Tibial nerve (tissue), 4 donors: ENCODE measurements around the gene TLR2.

Experiments
- CTCF ChIP-seq, 5 experiments: fragments of 200-600 bp in 3 of 5; fragments of 450-650 bp in 2 of 5; sonication (generic) in 3 of 5; IDR thresholded peaks; one replicate each; pipeline ENCODE4 v1.5.1; 2016 to 2019; ENCODE audit warnings: antibody characterized with exemption in 5 of 5, mild to moderate bottlenecking in 3 of 5, moderate library complexity in 2 of 5
- EP300 ChIP-seq, 2 donors: sonication (generic); formaldehyde crosslinking; IDR thresholded peaks; one replicate each; pipeline ENCODE4 v1.6.1; 2017; ENCODE audit warnings: antibody characterized with exemption in 2 of 2, mild to moderate bottlenecking in 1 of 2
- POLR2A ChIP-seq, 2 donors: fragments of 450-650 bp; IDR thresholded peaks; one replicate each; pipeline ENCODE4 v1.6.1; 2017; ENCODE audit warnings: antibody characterized with exemption in 2 of 2, mild to moderate bottlenecking in 2 of 2, moderate library complexity in 2 of 2

- no peak for TF ChIP-seq EP300 (IDR thresholded peaks at IDR 0.05)
- no peak for TF ChIP-seq POLR2A (IDR thresholded peaks at IDR 0.05)
- no peak for TF ChIP-seq CTCF (IDR thresholded peaks at IDR 0.05)
Measured at GRCh38 chr4:153729895-153730294, 45.8 kb downstream of the TLR2 start.
